ENCODE results near the gene PPIL1. TPM values are rescaled to one million over a fixed set of nuclear protein-coding genes. Genes with fewer than 3 reads are reported as not detected.

The PPIL1 gene
- polyA plus RNA-seq, 3 donors from 2014 or later, result 10.8 to 18.1 (median 15.1) TPM

DNA sequence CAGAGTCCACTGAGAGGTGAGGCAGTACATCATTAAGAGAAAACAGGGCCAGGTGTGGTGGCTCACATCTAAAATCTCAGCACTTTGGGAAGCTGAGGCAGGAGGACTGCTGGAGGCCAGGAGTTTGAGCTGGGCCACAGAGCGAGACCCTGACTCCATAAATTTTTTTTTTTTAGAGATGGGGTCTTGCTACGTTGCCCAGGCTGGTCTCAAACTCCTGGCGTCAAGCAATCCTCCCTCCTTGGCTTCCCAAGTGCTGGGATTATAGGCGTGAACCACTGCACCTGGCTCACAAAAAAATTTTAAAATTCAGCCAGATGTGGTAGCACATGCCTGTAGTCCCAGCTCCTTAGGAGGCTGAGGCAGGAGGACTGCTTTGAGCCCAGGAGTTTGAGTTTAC, 17.3 kb downstream of the PPIL1 start:
- H3K4me1 Mint-ChIP-seq, result peaks cover 0 to 2% of the 10 kb centered on the region in 2 donors
- no peak overlapping the region for H3K27ac Mint-ChIP-seq
- H3K36me3 Mint-ChIP-seq, result peaks cover 20 to 48% (median 44%) of the 10 kb centered on the region in 3 donors
- no peak overlapping the region for H3K4me3 Mint-ChIP-seq
- DNase-seq, result no peak
- H3K9me3 Mint-ChIP-seq, result peaks cover 0 to 1% (median 0%) of the 10 kb centered on the region in 6 donors
- peaks cover 0 to 1% (median 0%) of the 10 kb centered on the region in 3 donors for H3K27me3 Mint-ChIP-seq (ENCODE audit: low read depth in 3 of 3)

DNA sequence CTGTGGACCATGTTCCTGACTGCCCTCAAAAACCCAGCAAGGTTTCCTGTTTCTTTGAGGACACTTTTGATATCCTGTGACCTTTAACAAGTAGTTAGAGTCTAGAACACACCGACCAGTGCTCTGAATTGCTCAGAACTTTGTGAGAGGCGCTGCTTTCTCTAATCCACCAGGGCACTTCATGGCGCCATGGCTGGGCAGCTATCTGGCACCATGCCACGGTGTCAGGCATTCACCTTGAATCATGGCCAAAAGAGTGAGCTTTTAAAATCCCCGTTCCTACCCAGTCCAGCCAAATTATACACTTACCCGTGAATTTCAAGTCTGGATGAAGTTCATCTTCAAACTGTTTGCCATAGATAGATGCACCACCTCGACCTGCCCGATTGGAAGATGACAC, 18.3 kb downstream of the PPIL1 start:
- Mint-ChIP-seq H3K36me3 (peaks cover 23 to 51% (median 51%) of the 10 kb centered on the region in 3 donors), H3K27me3 (ENCODE audit: low read depth in 3 of 3) (peaks cover 0 to 1% (median 0%) of the 10 kb centered on the region in 3 donors), H3K9me3 (peaks cover 0 to 3% (median under 1%) of the 10 kb centered on the region in 6 donors), H3K4me3 (no peak overlapping the region), H3K27ac (peak overlapping the region in 1 of 6 donors; percentile 21), H3K4me1 (peaks cover 0 to 2% of the 10 kb centered on the region in 2 donors)
- no peak for DNase-seq

DNA sequence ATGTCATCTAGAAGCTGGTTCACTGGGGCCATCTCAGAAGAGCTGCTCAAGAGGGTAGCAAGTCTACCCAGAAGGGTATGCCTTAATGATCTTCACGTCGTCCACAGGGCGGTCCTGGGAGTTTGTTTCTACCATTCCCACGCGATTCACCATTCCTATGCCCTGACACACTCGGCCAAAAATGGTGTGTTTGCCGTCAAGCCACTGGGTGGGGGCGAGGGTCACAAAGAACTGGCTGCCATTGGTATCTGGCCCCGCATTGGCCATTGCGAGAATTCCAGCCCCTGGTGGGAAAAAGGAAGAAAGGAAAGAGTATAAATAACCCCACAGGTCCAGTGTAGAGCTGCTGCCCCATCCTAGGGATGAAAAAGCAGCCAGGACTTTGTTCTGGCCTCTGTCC, 18.9 kb downstream of the PPIL1 start:
- no peak overlapping the region for H3K4me3 Mint-ChIP-seq
- H3K36me3 Mint-ChIP-seq, result peaks cover 26 to 56% (median 52%) of the 10 kb centered on the region in 3 donors
- H3K9me3 Mint-ChIP-seq, result peaks cover 3 to 8% (median 4%) of the 10 kb centered on the region in 6 donors
- H3K27ac Mint-ChIP-seq, result no peak overlapping the region
- peaks cover 1 to 3% (median 2%) of the 10 kb centered on the region in 3 donors for H3K27me3 Mint-ChIP-seq (ENCODE audit: low read depth in 3 of 3)
- H3K4me1 Mint-ChIP-seq, result no peaks in the 10 kb centered on the region
- no peak for DNase-seq

DNA sequence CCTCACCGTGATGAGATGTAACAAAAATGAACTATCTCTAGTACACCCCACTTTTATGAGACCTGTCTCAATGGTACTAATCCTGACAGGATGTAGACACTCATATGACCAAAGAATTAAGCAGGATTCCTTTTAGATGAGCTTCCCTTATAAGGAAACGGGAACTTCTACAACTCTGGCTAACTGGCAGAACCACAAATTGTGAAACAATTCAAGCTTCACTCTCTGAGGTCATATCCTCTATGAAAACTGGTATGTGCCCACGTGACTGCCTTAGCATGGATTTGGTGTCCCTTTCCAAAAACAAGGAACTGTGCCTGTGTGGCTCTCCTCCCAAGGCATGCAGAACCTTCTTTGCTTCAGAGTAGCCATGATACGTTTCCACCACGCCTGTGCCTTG, 21.3 kb downstream of the PPIL1 start:
- Mint-ChIP-seq H3K9me3 (peaks cover 7 to 18% (median 15%) of the 10 kb centered on the region in 6 donors), H3K4me3 (no peak overlapping the region), H3K27me3 (ENCODE audit: low read depth in 3 of 3) (peaks cover 2 to 8% (median 4%) of the 10 kb centered on the region in 3 donors), H3K27ac (peak overlapping the region in 1 of 6 donors; percentile 5), H3K36me3 (peaks cover 32 to 65% (median 61%) of the 10 kb centered on the region in 3 donors), H3K4me1 (no peaks in the 10 kb centered on the region)
- no peak for DNase-seq

DNA sequence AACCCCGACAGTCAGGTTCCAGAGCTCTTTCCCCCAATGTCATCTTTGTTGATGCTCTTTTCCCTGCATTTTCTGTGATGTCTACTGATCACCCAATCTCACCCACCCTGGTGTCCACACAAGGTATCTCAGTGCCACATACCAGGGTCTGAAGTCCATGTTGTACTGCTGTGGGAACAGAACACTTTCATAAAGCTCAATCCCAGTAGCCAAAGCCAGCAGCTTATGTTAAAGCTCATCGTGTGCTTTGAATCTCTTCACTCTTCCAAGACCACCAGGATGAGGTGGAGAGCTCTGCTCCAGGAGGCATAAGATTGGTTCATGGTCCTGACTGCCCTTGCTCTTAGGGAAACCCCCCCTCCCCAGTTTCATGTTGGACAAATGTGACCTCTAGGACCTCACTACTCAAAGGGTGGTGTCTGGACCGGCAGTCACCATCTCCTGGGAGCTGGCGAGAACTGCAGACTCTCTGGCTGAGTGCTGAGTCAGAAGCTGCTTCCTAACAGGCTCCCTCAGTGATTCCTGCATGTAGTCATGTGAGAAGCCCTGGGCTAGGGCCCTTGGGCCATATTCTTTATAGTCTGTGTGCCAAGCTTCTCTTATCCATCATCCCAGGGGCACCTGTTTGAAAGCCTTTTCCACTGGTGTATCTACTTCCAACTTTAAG, 22.0 kb downstream of the PPIL1 start:
- Mint-ChIP-seq H3K36me3 (peaks cover 32 to 65% (median 61%) of the 10 kb centered on the region in 3 donors), H3K27me3 (ENCODE audit: low read depth in 3 of 3) (peaks cover 3 to 8% (median 4%) of the 10 kb centered on the region in 3 donors), H3K27ac (no peak overlapping the region), H3K4me1 (no peaks in the 10 kb centered on the region), H3K9me3 (peaks cover 7 to 18% (median 15%) of the 10 kb centered on the region in 6 donors), H3K4me3 (no peak overlapping the region)
- no peak for DNase-seq

DNA sequence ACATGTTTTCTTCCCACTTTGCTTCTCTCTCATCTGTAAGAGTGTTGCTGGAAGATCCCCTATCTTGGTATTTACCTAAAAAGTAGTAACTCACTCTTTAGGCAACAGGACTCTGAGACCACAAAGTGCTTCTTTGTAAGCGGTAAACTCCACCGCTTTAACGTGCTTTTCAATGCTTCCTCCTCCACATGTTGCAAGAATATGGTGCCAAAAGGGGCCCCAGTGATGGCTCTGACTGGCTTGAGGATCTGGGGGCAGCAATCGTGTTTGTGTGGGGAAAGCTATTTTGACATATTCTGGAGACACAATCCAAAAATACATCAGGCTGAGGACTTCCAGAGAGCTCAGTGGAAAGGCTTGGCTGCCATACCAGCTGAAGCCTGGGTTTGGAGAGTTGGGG, 23.0 kb downstream of the PPIL1 start:
- Mint-ChIP-seq H3K27ac (no peak overlapping the region), H3K4me1 (no peaks in the 10 kb centered on the region), H3K4me3 (no peak overlapping the region), H3K9me3 (peaks cover 7 to 18% (median 15%) of the 10 kb centered on the region in 6 donors), H3K36me3 (peaks cover 32 to 62% (median 56%) of the 10 kb centered on the region in 3 donors), H3K27me3 (ENCODE audit: low read depth in 3 of 3) (peaks cover 3 to 8% (median 4%) of the 10 kb centered on the region in 3 donors)
- DNase-seq, result no peak

DNA sequence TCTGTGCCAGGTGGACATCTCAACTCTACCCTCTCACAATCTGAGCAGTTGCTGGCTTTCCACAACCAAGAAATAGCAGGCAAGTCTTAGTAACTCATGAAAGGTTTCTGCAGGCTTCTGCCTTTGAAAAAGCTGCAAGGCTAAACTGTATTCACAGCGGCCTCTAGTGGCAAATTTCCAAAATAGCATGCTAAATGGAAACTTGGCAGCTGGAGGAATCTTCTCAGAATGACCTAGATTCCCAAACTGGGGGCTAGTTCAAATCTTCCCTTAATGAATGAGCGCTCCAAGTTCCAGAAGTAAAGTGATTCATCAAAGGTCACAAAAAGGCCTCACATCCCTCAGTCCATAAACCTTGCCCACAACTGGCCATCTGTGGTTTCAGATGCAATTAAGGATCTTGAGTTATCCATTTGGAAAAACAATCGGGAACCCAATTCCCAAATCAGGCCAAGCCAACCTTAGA, 23.4 kb downstream of the PPIL1 start:
- Mint-ChIP-seq H3K9me3 (peaks cover 7 to 18% (median 15%) of the 10 kb centered on the region in 6 donors), H3K36me3 (peaks cover 32 to 59% (median 52%) of the 10 kb centered on the region in 3 donors), H3K4me1 (no peaks in the 10 kb centered on the region), H3K4me3 (no peak overlapping the region), H3K27ac (no peak overlapping the region), H3K27me3 (ENCODE audit: low read depth in 3 of 3) (peaks cover 3 to 8% (median 4%) of the 10 kb centered on the region in 3 donors)
- peak; percentile 30 to 43 (median 31) for DNase-seq

DNA sequence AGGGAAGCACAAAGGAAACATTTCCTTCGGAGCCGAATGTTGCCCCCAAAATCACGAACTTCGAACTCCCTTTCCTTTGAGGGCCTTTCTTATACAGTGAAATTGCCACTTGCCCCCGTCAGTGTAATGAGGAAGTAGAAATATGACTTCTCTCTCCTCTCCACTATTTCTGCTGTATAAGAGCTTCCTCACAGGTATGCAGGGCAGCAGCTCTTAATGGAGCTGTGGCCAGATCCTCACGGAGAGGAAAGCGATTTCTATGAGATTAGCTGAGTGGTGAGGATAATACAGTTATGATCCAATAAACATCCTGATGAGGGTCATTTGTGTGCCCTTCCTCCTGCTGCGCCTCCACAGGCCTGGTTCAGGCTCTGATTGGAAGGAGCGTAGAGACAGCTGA, 24.6 kb downstream of the PPIL1 start:
- peaks cover 32 to 51% (median 42%) of the 10 kb centered on the region in 3 donors for H3K36me3 Mint-ChIP-seq
- no peak overlapping the region for H3K4me3 Mint-ChIP-seq
- H3K27me3 Mint-ChIP-seq (ENCODE audit: low read depth in 3 of 3), result peaks cover 4 to 11% (median 5%) of the 10 kb centered on the region in 3 donors
- no peaks in the 10 kb centered on the region for H3K4me1 Mint-ChIP-seq
- DNase-seq, result no peak
- no peak overlapping the region for H3K27ac Mint-ChIP-seq
- H3K9me3 Mint-ChIP-seq, result peaks cover 7 to 18% (median 15%) of the 10 kb centered on the region in 6 donors

DNA sequence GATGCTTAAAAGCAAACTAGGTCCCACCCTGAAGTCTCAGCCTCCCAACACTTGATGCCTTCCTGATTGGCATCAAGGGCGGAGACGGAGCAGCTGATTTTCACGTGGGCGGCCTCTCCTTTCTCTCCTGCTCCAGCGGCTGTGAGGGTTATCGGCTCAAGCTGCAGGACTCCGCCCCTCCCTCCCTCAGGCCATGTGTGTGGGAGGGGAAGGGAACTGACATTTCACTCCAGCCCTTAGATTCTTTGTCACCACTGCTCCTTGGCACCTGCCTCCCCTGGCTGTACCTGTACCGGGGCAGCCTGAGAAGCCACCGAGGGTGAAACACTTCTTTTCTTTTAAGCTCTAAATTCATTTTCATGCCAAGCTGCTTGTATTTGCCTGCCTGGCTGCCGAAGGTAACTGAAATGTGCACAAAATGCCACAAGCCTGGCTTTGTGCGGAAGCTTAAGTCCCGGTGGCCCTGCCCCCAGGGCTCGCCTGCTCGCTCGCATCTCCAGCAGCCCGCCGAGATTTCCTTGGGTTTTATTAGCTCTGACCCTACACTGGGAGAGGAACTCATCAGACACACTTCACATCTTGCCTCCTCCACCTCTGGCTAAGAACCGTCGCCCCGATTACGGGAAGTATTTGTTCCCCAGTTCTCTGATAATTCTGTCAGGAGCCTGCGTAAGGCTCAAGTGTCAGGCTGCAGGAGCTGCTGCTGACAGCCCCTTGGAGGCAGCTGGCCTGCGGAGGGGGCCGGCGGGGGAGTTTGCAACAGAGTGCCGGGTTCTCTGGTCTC, 25.8 kb downstream of the PPIL1 start:
- H3K27ac Mint-ChIP-seq, result no peak overlapping the region
- no peak overlapping the region for H3K4me3 Mint-ChIP-seq
- DNase-seq, result no peak
- peaks cover 3 to 11% (median 4%) of the 10 kb centered on the region in 3 donors for H3K27me3 Mint-ChIP-seq (ENCODE audit: low read depth in 3 of 3)
- peaks cover 25 to 41% (median 32%) of the 10 kb centered on the region in 3 donors for H3K36me3 Mint-ChIP-seq
- no peaks in the 10 kb centered on the region for H3K4me1 Mint-ChIP-seq
- H3K9me3 Mint-ChIP-seq, result peaks cover 7 to 18% (median 15%) of the 10 kb centered on the region in 6 donors

DNA sequence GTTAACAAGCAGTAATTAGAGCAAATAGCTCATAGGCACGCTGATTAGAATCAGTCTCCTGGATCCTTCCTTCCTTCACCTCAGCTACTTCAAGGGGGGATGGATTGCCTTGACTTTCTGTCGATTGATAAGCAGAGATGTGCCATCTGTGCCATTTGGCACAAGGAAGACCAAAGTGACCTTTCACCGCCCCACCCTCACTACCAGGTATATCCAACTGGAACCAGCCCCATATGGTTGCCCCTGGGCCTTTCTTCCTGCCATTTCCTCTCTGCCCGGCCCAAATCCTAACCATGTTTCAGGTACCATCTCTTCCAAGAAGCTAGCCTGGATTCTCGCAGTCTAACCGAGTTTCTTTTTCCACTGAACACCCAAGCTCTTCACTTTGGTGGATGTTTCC, 26.6 kb downstream of the PPIL1 start:
- Mint-ChIP-seq H3K4me1 (no peaks in the 10 kb centered on the region), H3K9me3 (peaks cover 7 to 18% (median 15%) of the 10 kb centered on the region in 6 donors), H3K36me3 (peaks cover 22 to 33% (median 23%) of the 10 kb centered on the region in 3 donors), H3K4me3 (no peak overlapping the region), H3K27me3 (ENCODE audit: low read depth in 3 of 3) (peaks cover 3 to 11% (median 4%) of the 10 kb centered on the region in 3 donors), H3K27ac (no peak overlapping the region)
- DNase-seq, result no peak

DNA sequence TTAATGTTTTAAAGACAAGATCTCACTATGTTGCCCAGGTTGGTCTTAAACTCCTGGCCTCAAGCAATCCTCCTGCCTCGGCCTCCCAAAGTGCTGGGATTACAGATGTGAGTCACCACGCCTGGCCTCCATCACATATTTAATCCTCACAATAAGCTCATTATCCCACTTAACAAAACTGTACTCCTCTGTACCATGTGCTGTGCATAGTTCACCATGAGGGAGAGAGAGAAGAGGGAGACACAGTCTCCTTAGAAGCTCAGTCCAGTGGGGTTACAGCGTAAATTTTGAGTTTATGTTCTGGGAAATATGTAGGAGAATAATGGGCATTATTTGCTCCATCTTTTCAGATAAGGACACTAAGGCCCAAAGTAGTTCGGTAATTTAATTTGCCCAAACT, 27.5 kb downstream of the PPIL1 start:
- no peak overlapping the region for H3K27ac Mint-ChIP-seq
- H3K4me1 Mint-ChIP-seq, result no peaks in the 10 kb centered on the region
- peaks cover 3 to 11% (median 4%) of the 10 kb centered on the region in 3 donors for H3K27me3 Mint-ChIP-seq (ENCODE audit: low read depth in 3 of 3)
- no peak overlapping the region for H3K4me3 Mint-ChIP-seq
- no peak for DNase-seq
- peaks cover 14 to 27% (median 16%) of the 10 kb centered on the region in 3 donors for H3K36me3 Mint-ChIP-seq
- peaks cover 7 to 18% (median 15%) of the 10 kb centered on the region in 6 donors for H3K9me3 Mint-ChIP-seq

DNA sequence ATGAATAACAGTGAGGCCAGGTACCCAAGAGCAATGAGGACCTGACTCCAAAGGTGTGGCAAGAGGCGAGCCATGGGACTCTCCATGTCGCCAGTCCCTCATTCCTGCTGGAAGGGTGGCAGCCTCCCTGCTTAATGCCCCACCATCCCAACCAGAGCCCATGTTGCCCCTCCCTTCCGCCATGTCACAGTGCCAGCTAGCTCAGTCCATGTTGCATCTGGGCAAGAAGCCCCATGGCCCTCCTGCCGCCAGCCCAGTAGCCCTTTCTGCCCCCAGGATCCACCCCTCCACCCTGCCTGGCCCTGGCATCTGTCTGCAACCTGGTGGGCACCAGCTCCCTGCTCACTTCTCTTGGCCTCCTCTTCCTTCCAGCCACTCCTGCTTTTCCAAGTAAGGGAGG, 29.4 kb downstream of the PPIL1 start:
- peaks cover 4 to 14% (median 5%) of the 10 kb centered on the region in 3 donors for H3K36me3 Mint-ChIP-seq
- H3K4me1 Mint-ChIP-seq, result peaks cover 8 to 9% of the 10 kb centered on the region in 2 donors
- H3K9me3 Mint-ChIP-seq, result peaks cover 3 to 7% (median 5%) of the 10 kb centered on the region in 6 donors
- DNase-seq, result no peak
- no peak overlapping the region for H3K27ac Mint-ChIP-seq
- H3K4me3 Mint-ChIP-seq, result no peak overlapping the region
- H3K27me3 Mint-ChIP-seq (ENCODE audit: low read depth in 3 of 3), result peaks cover 0 to 15% (median 8%) of the 10 kb centered on the region in 3 donors

DNA sequence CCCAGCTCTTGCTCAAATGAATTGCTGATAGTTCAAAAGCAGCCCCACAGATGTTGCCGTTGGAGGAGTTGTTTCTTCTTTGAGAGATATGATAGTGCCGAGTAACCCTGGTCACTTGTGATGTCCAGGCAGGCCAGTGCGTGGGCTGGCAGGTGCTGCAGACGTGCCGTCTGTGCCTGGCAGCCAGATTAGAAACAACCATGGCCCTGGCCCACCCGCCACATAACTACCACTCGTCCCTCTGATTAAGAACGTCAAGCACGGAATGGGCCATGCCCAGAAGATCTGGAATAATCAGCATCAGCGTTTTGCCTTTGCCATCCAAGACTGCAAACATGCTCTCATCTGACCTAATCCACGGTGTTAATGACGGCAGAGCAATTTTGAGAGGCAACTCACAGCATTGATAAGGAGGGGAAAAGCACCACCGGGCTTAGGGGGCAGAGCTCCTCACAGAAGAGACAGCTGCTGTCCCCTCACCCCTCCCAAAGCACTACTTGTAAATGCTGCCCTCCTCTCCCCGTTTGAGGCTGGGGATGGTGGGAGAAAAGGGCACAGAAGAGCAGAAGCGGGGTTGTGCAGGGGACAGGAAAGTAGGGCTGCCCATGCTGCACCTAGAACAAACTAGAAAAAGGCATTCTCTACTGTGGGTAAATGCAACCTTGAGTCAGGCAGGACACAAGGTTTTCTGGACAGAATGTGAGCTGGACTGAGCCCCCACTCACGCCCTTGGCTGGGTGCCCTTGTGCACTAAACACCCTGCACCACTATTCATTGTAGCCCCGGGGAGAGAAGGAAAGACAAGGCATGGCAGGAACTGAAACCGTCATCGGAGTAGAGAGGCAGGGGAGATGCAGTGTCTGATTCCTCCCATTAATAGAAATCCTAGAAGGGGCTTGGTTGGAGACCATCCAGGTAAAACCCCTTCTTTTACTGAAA, 30.1 kb downstream of the PPIL1 start:
- Mint-ChIP-seq H3K9me3 (peaks cover 0 to 3% (median 1%) of the 10 kb centered on the region in 6 donors), H3K27ac (no peak overlapping the region), H3K4me1 (peaks cover 8 to 12% of the 10 kb centered on the region in 2 donors), H3K27me3 (ENCODE audit: low read depth in 3 of 3) (peaks cover 3 to 10% (median 8%) of the 10 kb centered on the region in 3 donors), H3K36me3 (peaks cover 0 to 6% (median 0%) of the 10 kb centered on the region in 3 donors), H3K4me3 (no peak overlapping the region)
- no peak for DNase-seq

Measured in immature natural killer cell (primary cell).